Measurements from ENCODE around the gene CERS6.

DNA sequence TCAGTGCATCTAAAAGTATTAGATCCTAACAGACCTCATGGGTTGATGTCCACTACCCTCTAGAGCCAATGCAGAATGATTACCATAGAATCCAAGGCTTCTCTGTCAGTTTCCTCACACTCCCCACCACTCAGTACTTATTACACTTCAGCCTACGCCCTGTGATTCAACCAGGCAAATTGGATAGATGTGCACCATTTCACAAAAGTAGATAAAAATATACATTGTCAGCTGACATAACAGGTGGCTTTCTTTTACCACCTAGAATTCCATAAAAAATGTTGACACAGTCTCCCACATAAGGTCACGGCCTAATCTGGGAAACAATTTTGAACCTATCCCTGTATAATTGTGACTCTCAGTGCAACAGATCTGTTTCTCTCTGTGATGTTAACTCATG lies 144.9 kb downstream of the CERS6 start:
- TF ChIP-seq GATA2 (IDR thresholded peaks at IDR 0.05; ENCODE audit: low read depth, low read length), result no peak
- no peak for TF ChIP-seq GATA3 (IDR thresholded peaks at IDR 0.05; ENCODE audit: low read depth, low read length)
